NCI-H774 (cell line): ENCODE data around the gene MED29.
A peak's percentile ranks its signal among the peaks of the same experiment; 100 is the strongest.

Source experiments
- DNase-seq: peaks from one replicate; lab custom pipeline; 2025; lab: John Stamatoyannopoulos, UW

The MED29 gene

DNA sequence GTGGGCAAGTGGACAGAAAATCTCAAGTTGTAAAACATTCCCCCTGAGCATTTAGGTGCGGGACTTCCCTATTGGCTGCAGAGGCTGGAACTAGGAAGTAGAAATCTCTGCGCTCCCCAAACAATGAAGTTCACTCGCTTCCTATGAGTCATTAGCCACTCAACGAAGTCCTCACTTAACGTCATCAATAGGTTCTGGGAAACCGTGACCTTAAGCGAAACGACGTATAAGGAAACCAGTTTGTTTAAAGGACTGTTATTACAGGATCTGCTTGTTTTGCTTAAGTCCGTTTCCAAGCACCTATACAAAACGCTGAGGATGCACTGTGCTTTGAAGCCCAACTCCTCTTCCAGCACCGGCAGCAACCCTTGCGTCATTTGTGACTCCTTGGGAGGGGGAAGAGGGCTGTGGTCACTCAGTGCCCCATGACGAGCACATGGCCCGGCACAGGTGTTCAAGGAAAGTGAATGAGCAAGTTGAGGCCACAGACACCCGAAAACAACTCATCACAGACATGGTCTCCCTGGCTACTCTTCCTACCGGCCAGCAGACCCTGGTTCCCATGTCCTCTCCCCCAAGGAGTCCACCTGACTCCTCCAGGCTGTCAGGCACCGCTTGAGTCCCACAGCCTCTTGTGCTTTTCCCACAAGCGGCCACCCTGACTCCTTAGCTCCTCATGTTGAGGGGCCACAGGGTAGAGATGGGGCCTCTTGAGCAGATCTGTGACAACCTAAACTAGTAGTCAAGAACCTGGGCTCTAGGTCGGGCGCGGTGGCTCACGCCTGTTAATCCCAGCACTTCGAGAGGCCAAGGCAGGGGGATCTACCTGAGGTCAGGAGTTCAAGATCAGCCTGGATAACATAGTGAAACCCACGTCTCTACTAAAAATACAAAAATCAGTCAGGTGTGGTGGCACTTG is 39.8 kb downstream of the MED29 start:
- no peak for DNase-seq

DNA sequence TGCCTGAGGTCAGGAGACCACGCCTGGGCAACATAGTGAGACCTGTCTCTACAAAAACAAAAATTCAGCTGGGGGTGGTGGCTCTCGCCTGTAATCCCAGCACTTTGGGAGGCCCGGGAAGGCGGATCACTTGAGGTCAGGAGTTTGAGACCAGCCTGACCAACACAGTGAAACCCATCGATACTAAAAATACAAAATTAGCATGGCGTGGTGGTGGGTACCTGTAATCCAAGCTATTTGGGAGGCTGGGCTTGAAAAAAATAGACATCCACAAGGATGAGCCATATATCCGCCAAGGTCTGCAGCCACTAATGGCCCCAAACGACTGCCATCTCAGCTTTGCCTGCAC is 41.5 kb downstream of the MED29 start:
- no peak for DNase-seq

DNA sequence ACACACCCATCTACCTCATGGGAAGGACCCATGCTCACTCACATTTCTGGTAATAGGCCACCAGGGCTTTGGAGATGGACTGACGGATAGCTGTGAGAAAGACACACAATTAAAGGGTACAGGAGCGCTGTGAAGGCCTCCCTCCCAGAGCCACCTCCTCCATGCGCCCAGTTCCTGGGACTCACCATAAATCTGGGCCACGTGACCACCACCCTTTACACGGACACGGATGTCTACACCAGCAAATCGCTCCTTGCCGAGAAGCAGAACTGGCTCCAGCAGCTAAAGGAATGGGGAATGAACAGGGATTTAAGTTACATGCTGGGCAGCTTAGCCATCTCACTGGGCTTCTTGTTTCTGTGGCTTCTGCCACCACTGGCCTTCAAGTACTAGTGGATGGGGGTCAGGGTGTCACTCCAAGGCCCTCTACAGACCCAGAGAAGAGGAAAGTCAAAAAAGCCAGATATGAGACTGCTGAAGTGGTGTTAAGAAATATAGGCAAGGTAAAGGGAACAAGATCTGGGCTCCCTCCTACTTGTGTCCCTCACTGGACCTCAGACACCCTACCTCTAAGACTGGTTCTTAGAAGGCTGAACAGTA is 42.4 kb downstream of the MED29 start:
- no peak for DNase-seq

DNA sequence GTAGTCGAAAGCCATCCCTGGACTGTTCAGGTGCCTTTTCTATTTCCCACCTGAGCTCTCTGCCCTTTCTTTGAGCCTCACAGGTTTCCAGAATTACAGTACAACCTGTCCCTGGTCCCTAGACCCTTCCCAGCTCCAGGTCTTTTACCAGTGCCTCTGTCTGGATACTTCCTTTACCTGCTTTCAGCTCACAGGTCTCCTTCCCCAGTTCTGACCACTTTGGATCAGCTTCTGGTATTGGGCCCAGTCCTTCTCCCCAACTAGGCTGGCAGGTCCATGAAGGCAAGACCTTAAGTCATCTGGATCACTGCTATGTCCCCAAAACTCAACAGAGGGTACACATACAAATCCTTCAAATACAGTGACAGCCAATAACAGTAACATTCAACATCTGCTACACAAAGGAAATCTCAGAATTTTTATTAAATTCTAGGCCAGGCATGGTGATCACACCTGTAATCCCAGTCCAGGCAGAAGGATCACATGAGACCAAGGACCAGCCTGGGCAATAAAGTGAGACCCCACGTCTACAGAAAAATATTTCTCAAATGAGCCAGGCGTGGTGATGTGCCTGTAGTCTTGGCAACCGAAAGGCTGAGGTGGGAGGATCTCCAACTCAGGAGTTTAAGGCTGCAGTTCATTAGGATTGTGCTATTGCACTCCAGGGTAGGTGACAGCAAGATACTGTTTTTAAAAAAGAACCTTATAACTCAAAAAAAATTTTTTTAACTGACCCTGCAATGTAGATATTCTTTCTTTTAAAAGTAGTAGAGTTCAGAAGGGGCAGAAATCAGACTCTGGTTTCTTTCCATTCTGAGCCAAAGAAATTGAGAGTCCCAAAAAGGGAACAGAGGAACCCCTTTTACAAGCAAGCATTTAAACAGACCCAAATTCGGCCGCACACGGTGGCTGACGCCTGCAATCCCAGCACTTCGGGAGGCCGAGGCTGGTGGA is 43.2 kb downstream of the MED29 start:
- no peak for DNase-seq

DNA sequence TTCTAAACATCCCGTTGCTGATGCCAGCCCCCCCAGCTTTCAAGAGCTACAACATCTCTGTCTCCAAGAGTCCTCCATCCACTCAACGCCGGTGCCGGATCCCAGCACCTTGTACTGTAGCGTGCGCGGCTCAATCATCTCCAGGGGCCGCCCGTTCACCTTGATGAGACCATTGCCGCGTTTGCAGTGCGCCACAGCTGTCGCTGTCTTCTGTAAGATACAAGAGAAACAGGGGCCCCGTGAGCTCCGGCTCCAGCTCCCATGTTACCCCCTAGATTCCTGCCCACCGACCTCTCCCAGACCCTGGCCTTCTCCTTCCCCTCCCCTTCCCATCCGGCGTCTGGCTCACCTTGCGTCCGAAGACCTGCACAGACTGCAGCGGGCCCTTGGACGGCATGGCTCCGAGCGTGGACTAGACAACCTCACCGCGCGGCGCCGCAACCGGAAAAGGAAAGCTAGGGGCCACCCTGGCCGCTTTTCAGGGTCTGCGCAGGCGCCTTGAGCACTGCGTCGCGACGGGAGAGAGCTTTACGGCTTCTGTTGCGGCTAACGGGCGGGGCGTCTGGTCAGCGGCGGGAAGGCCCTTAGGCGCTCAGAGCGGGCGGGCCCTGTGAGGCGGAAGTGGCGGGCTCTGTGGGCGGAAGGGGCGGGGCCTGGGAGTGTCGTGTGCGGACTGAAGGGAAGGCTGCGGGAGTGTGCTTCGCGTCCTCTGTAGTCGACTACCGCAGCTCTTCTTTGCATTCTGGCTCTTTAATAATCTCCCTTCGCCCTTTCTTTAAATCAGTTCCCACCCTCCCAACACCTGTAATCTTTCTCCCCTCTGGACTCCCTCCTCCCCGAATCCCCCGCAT is 44.5 kb downstream of the MED29 start, which contains the start of gene RPS16:
Gene RPS16 (minus strand): TSS at position 451 of the 851 bp plus-strand sequence. CDS start 54 bp downstream, at position 397.
- peak; percentile 97 for DNase-seq

DNA sequence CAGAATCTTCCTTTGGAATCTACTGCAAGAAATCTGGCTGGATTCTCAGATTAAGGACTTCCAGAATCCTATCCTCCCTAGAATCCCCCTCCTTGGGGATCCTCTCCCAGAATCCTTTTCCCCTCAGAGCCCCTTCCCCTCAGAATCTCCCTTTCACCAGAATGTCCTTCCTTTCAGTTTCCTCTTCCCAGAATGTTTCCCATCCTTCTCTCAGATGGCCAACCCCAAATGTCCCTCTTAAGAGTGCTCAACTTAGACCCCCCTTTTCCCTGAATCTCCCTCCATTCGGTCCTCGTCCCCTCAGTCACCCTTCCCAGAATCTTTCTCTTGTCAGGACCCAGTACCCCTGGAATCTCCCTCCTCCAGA is 45.2 kb downstream of the MED29 start:
- DNase-seq = no peak

DNA sequence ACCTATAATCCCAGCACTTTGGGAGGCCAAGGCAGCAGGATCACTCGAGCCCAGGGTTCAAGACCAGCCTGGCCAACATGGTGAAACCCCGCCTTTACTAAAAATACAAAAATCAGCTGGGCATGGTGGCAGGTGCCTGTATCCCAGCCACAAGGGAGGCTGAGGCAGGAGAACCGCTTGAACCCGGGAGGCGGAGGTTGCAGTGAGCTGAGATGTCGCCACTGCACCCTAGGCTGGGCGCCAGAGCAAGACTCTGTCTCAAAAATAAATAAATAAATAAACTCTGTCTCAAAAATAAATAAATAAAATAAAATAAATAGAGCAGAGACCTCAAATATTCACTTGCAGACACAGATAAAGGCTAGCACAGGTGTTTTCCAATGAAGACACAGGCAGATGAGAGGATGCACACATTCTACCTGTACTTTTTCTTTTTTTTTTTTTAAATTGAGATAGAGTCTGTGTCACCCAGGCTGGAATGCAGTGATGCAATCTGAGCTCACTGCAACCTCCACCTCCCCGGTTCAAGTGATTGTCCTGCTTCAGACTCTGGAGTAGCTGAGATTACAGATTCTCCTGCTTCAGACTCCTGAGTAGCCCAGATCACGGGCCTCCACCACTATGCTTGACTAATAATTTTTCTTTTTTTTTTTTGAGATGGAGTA is 47.2 kb downstream of the MED29 start:
- DNase-seq = no peak

DNA sequence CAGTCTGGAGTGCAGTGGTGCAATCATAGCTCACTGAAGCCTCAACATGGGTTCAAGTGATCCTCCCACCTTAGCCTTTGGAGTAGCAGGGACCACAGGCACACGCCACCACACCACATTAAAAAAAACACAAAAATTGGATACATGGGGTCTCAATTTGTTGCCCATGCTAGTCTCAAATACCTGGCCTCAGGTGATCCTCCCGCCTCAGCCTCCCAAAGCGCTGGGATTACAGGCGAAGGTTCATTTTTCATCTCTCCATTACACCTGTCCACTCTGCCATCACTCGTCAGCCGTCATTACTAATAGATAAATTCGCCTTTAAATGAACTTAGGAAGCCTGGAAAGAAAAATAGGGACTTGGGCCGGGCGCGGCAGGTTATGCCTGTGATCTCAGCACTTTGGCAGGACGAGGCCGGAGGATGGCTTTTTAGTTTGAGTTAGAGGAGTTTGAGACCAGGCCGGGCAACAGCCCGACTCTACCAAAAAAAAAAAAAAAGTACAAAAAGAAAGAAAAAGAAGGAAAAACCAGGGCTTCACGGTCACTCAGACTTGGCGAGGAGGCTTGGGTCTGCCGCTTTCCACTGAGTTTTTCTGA is 53.5 kb downstream of the MED29 start:
- no peak for DNase-seq

DNA sequence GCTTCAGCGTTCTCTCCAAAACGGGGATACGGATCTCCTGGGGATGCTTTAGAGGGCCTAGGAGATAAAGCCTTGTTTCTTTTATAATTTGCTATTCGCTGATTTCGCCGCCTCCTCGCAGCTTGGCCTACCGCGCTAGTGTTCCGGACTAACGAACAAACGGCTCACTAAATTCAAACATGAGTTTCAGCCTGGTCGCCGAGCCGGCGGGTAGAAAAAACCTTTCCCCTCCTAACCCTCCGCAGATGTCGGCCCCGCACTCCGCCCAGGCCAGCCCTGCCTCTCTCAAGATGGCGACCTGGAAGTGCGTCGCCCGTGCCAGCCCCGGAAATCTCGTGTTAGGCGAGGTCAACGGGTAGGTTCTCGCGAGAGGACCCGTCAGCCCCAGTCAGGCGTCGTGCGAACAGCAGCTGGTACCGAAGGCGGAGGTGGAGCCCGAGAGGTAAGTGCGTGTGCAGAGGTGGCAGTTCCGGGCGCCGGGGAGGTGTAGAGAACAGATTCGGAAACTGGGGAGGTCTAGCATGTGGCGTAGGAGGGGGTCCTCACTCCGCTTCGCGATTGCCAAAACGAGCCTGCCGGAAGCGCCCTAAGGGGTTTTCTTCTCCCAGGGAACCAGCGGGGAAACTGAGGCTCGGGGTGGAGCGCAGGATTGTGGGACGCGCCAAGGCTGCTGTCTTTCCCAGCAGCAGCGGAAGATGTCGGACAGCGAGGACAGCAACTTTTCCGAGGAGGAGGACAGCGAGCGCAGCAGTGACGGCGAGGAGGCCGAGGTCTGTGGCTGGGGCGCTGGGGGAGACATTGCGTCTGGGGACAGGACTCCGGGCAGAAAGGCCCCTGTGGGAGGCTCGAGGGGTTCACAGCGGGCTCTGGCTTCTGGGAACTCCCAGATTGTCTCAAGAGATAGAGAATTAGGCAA is 54.3 kb downstream of the MED29 start, which contains the start of gene SUPT5H:
Gene SUPT5H (plus strand): TSS at position 387 of the 916 bp plus-strand sequence. CDS start 309 bp downstream, at position 696.
- DNase-seq = peak; percentile 97

DNA sequence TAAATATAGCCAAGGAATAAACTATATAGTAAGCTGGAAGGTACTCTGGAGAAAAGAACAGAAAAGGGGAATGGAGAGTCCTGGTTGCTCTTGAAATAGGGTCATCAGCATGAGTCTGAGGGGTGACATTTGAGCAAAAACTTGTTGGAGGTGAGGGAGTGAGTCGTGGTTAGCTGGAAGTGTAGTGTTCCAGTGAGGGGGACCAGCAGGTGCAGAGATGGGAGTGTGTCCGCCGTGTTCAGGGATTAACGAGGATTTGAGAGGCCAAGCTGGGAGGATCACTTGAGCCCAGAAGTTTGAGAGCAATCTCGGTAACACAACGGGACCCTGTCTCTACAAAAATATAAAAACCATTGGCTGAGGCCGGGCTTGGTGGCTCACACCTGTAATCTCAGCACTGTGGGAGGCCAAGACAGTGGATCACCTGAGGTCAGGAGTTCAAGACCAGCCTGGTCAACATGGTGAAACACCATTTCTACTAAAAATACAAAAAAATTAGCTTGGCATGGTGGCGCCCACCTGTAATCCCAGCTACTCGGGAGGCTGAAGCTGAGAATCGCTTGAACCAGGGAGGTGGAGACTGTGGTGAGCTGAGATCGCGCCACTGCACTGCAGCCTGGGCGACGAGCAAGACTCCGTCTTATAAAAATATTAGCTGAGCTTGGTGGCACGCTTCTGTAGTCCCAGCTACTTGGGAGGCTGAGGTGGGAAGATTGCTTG is 55.3 kb downstream of the MED29 start:
- DNase-seq = no peak

DNA sequence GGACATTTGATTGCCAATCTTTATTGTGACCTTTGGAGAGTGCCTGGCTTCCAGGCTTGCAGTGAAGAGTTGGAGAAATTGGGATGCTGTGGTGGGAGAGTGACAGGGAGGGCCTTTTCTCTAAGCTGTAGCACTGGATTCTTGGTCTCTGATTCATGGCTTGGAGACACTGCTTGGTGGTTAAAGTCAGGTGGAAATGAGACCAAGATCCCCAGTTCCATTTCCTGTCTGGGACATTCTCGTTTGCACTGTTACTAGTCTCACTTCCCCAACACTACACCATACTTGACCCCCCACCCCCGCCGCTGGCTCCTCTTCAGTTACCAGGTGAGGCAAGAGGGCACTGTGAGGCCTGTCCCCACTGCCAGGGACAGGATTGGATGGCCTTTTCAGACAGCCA is 57.1 kb downstream of the MED29 start:
- DNase-seq = no peak

DNA sequence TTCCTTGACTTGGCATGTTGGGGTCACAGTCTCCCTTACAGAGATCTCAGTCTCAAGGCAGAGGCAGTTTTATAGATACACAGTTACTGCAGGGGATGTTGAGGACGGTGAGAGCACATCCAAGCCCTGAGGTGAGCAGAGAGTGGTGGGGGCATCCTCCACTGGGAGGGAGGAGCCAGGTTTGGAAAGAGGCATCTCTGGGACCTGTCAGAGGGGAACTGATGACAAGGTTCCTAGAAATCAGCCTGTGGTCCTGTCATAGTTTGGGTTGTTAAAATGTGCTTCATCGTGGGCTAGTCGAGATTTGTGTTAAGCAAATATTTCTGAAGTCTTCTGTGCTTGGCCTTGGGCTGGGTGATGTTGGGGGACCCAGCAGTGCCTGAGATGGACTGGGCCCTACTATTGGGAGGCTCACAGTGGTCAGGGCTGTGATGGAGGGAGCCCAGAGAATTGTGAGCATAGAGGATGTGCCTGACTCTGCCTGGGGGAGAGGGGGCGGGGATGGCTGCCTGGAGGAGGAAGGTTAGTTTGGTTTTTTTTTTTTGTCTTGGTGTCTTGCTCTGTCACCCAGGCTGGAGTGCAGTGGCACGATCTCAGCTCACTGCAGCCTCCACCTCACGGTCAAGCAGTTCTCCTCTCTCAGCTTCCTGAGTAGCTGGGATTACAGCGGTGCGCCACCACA is 58.1 kb downstream of the MED29 start:
- DNase-seq = no peak
